Coronary artery (tissue), 2 donors: ENCODE results near the gene ANKS1B.

Source experiments
- DNase-seq: peaks from one replicate; pipeline ENCODE4 v3.0.0-alpha.2; 2017; ENCODE audit warnings: low spot score
- H3K27ac ChIP-seq, 2 donors: fragments of 200-600 bp; sonication (generic); one replicate each; pipeline ENCODE4 v1.5.1; 2016 to 2019
- H3K4me3 ChIP-seq: fragments of 200-600 bp; sonication (generic); 2 replicates; pipeline ENCODE4 v1.5.1; 2016; ENCODE audit warnings: mild to moderate bottlenecking, moderate library complexity
- TF ChIP-seq, protein P1 (sequence below): fragments of 200-600 bp; sonication (generic); IDR thresholded peaks from one replicate; pipeline ENCODE4 v1.5.1; 2019; ENCODE audit warnings: antibody characterized with exemption

The ANKS1B gene

DNA sequence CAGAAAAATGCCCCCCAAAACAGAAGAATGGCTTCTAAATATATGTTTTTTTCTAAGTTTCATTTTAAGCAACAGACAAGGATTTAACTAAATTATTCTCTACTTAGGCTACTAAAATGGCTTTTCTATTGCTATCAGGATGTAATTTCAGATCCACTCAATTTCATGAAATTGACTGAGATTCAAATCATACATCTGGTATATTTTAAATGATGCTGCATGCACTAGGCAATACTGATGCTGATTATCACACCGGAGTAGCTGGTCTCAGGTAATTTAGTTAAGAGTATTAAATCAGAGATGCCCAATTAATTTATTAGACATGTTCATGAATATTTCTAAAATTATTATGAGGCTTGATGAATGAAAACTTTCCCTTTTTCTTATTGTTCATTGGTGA lies 1188.0 kb downstream of the ANKS1B start:
- Histone ChIP-seq H3K4me3 (no peak overlapping the region), H3K27ac (no peak overlapping the region)
- TF ChIP-seq, protein P1, sequence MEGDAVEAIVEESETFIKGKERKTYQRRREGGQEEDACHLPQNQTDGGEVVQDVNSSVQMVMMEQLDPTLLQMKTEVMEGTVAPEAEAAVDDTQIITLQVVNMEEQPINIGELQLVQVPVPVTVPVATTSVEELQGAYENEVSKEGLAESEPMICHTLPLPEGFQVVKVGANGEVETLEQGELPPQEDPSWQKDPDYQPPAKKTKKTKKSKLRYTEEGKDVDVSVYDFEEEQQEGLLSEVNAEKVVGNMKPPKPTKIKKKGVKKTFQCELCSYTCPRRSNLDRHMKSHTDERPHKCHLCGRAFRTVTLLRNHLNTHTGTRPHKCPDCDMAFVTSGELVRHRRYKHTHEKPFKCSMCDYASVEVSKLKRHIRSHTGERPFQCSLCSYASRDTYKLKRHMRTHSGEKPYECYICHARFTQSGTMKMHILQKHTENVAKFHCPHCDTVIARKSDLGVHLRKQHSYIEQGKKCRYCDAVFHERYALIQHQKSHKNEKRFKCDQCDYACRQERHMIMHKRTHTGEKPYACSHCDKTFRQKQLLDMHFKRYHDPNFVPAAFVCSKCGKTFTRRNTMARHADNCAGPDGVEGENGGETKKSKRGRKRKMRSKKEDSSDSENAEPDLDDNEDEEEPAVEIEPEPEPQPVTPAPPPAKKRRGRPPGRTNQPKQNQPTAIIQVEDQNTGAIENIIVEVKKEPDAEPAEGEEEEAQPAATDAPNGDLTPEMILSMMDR: no peak
- DNase-seq: no peak

DNA sequence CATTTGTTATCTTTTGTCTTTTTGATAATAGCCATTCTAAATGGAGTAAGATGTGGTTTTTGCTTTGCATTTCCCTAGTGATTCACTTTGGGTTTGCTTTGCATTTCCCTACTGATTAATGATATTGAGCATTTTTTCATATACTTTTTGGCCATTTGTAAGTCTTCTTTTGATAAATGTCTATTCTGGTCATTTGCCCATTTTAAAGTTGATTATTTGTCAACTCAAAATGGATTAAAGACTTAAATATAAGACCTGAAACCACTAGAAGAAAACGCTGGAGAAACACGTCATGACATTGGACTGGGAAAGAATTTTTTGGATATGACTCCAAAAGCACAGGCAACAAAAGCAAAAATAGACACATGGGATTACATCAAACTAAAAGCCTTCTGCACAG lies 1191.6 kb downstream of the ANKS1B start:
- no peak for DNase-seq
- TF ChIP-seq, protein P1: no peak

DNA sequence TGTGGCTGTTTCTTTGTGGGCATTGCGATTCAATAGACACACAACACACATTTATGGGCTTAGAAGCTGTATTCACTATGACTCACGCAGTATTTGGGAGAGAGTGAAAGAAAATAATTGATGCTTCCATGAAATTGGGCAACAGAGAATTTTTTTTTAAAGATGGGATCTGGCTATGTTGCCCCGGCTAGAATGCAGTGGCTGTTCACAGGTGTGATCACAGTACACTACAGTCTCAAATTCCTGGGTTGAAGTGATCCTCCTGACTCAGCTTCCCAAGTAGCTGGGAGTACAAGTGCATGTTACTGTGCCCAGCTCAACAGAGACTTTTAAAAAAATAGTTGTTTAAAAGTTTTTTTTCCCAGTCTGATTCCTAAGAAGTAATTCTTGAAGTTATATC lies 1193.3 kb downstream of the ANKS1B start:
- H3K27ac ChIP-seq: no peak overlapping the region
- TF ChIP-seq, protein P1: no peak
- H3K4me3 ChIP-seq: no peak overlapping the region
- no peak for DNase-seq

More for the DNA sequence above, 1191.6 kb downstream of the ANKS1B start:
- no peak overlapping the region for H3K4me3 ChIP-seq
- H3K27ac ChIP-seq: no peak overlapping the region

DNA sequence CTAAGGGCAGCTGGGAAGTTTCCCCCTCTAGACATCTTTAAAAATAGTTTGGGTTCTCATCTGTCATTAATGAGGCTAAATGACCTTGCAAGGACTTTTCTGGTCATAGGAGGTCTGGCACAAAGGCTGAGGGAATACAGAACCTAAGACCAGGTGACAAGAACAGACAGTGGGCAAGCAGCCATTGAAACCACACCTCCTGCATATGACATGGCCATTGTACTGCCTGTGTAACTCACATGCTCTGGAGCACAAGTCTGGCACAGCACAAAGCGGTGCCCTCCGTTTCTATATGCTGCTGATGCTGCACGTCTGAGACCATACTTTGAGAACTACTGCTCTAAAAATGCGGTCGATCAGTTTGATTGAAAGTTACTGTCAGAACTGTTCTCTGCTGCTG lies 1196.3 kb downstream of the ANKS1B start:
- Histone ChIP-seq H3K27ac (no peak overlapping the region), H3K4me3 (no peak overlapping the region)
- TF ChIP-seq, protein P1: no peak
- no peak for DNase-seq

DNA sequence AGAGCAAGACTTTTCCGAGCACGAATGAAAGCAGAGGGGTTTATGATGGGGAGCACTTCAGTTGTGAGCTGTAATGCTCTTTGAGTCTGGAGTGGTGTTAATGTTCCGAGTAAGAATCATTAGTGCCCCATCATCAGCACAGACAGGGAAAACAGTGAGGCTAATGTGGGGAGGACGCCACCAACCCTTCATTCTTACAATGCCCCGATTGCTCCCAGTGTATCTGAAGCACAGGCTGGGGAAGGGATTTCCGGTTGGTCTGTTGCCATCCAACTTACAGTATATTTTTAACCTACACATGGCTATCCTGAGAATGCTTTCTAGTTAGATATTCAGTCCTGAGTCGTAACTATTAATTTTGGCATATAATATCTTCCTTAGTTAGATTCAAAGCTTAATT lies 1198.1 kb downstream of the ANKS1B start:
- TF ChIP-seq, protein P1: no peak

DNA sequence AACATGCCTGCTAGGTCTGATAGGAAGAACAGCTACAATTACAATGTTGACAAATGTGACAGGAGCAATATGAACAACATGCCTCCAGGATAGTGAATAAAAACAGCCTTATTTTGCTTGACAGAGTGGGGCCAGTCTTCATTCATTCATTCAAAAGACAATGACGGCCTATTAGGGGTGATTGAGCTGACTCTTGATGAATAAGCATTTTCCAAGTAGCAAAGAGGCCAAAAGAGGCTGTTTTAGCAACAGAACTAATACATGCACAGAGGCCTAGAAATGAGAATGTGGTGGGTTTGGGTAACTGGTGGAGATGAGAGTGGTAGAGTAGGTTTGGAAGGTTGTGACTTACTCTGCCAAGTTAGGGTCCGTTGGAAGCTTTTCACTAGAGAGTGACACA lies 1201.3 kb downstream of the ANKS1B start:
- DNase-seq: no peak
- TF ChIP-seq, protein P1: no peak
- H3K27ac ChIP-seq: no peak overlapping the region
- H3K4me3 ChIP-seq: no peak overlapping the region

More for the DNA sequence above, 1198.1 kb downstream of the ANKS1B start:
- no peak for DNase-seq
- H3K27ac ChIP-seq: no peak overlapping the region
- no peak overlapping the region for H3K4me3 ChIP-seq

DNA sequence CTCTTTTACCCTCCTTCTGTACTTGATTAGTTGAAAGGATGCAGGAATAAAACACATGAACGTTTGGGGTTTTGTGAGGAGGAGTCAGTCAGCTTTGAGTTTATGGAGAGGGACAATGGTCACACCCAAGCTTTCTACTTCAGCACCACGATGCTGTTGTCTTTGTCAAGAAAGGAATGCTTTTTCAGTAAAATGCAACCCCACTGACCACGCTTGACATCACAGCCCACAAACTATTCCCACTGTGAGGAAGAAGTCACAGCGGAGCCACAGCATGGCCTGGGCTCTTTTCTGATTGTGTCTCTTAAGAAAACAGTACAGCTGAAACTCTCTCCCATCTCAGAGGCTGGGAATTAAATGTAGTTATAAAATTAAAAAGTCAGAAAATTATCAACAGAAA lies 1204.5 kb downstream of the ANKS1B start:
- DNase-seq: no peak
- Histone ChIP-seq H3K27ac (no peak overlapping the region), H3K4me3 (no peak overlapping the region)
- TF ChIP-seq, protein P1: no peak
